Brain microvascular endothelial cell (primary cell): Measurements from ENCODE around the gene FGF12.
A peak's percentile ranks its signal among the peaks of the same experiment; 100 is the strongest.

Experiments used
- DNase-seq: peaks from one replicate; pipeline ENCODE4 v3.0.0-alpha.2; 2020
- H3K27ac ChIP-seq: fragments of 250-450 bp; sonication (Bioruptor Pico); 2 replicates; pipeline ENCODE4 v1.5.1; 2020; ENCODE audit warnings: mild to moderate bottlenecking, moderate library complexity
- H3K27me3 ChIP-seq: fragments of 250-450 bp; sonication (Bioruptor Pico); replicated peaks from 2 replicates; pipeline ENCODE4 v1.5.1; 2020; ENCODE audit warnings: mild to moderate bottlenecking
- H3K36me3 ChIP-seq: fragments of 250-450 bp; sonication (Bioruptor Pico); replicated peaks from 2 replicates; pipeline ENCODE4 v1.5.1; 2020; ENCODE audit warnings: mild to moderate bottlenecking
- H3K4me3 ChIP-seq: 2 replicates; pipeline ENCODE4 v1.5.1; 2011; ENCODE audit warnings: low read depth, mild to moderate bottlenecking, control low read depth, low read length, moderate library complexity
- CTCF ChIP-seq: IDR thresholded peaks from 2 replicates; pipeline ENCODE4 v1.5.1; 2011; ENCODE audit warnings: low read depth, mild to moderate bottlenecking, moderate library complexity, low read length, control low read depth, inconsistent platforms; ENCODE audit errors: missing control alignments
- in situ Hi-C: cut with HindIII; loops from 2 replicates; pipeline ENCODE4 v1.10.0; 2017; ENCODE audit warnings: low sequenced_read_pairs, low pct_ligation_motif_present

The FGF12 gene

GRCh38 chr3:192156382-192156781 lies 571.0 kb downstream of the FGF12 start:
- DNase-seq: no peak
- Histone ChIP-seq H3K4me3 (no peak overlapping the region), H3K27me3 (no peaks in the 10 kb centered on the region), H3K27ac (no peak overlapping the region), H3K36me3 (no peaks in the 10 kb centered on the region)
- in situ Hi-C loops: no loop called here
- TF ChIP-seq CTCF: no peak

GRCh38 chr3:192155194-192155593 lies 572.1 kb downstream of the FGF12 start:
- Histone ChIP-seq H3K27me3 (no peaks in the 10 kb centered on the region), H3K4me3 (peak overlapping the region; percentile 12), H3K27ac (no peak overlapping the region), H3K36me3 (no peaks in the 10 kb centered on the region)
- no peak for TF ChIP-seq CTCF
- no peak for DNase-seq
- in situ Hi-C loops: no loop called here

GRCh38 chr3:192133271-192133670 lies 594.1 kb downstream of the FGF12 start:
- no peak for TF ChIP-seq CTCF
- Histone ChIP-seq H3K4me3 (no peak overlapping the region), H3K36me3 (no peaks in the 10 kb centered on the region), H3K27me3 (no peaks in the 10 kb centered on the region), H3K27ac (no peak overlapping the region)
- in situ Hi-C loops: no loop called here
- DNase-seq: no peak

- H3K27ac ChIP-seq: no peak overlapping the region
- TF ChIP-seq CTCF: peak; percentile 79
- peak; percentile 14 for DNase-seq
- H3K36me3 ChIP-seq: no peaks in the 10 kb centered on the region
- in situ Hi-C loops: no loop called here
- no peaks in the 10 kb centered on the region for H3K27me3 ChIP-seq
- H3K4me3 ChIP-seq: no peak overlapping the region
Observed at GRCh38 chr3:192130534-192131132, 596.7 kb downstream of the FGF12 start.

- DNase-seq: no peak
- no peak for TF ChIP-seq CTCF
- in situ Hi-C loops: no loop called here
- Histone ChIP-seq H3K27ac (no peak overlapping the region), H3K36me3 (no peaks in the 10 kb centered on the region), H3K4me3 (no peak overlapping the region), H3K27me3 (no peaks in the 10 kb centered on the region)
Observed at GRCh38 chr3:192129586-192129985, 597.8 kb downstream of the FGF12 start.

GRCh38 chr3:192128922-192129321 lies 598.4 kb downstream of the FGF12 start:
- TF ChIP-seq CTCF: no peak
- Histone ChIP-seq H3K4me3 (no peak overlapping the region), H3K27me3 (no peaks in the 10 kb centered on the region), H3K27ac (no peak overlapping the region), H3K36me3 (no peaks in the 10 kb centered on the region)
- in situ Hi-C loops: no loop called here
- no peak for DNase-seq
